HG02943 (cell line): ENCODE data around the gene PDE4DIP.
"Not testable (repeated sequence)": the region's sequence is repeated elsewhere in the genome, so short reads cannot be mapped to it uniquely, and the experiment has no call there.

Experiments used
- ATAC-seq: cut with Tn5 transposase; IDR thresholded peaks from one replicate; pipeline ENCODE4 v1.9.1; 2021; ENCODE audit warnings: mild to moderate bottlenecking, low read depth, moderate library complexity; ENCODE audit not compliant: unreplicated experiment

Gene PDE4DIP

DNA sequence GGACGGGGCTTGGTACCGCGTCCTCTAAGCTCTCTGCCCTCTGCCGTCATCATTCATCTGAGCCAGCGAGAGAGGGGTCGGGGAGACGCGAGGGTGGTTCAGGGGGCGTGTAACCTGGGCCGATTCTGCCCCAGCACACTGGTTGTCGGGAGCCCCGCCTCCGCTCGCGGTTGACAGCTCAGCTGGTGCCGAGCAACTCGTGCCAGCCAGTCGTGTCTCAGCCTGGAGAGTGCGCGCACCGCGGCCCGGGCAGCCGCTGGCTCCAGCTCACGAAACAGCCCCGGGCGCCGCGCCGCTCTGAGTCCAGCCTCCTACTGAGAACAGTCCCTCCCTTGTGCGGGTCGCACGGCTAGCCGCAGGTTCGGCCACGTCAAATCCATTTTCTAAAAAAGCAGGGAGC lies at the start of gene PDE4DIP:
Gene PDE4DIP, plus strand, starts transcription at position 209 of the 400 bp plus-strand sequence. CDS start 347 bp downstream, outside the sequence.
- ATAC-seq: not testable (repeated sequence)

GRCh38 chr1:148808268-148808928 lies 35.8 kb upstream of the PDE4DIP start:
- ATAC-seq: not testable (repeated sequence)

- ATAC-seq: not testable (repeated sequence)
These were observed 35.3 kb upstream of the PDE4DIP start for GRCh38 chr1:148808929-148809283.

DNA sequence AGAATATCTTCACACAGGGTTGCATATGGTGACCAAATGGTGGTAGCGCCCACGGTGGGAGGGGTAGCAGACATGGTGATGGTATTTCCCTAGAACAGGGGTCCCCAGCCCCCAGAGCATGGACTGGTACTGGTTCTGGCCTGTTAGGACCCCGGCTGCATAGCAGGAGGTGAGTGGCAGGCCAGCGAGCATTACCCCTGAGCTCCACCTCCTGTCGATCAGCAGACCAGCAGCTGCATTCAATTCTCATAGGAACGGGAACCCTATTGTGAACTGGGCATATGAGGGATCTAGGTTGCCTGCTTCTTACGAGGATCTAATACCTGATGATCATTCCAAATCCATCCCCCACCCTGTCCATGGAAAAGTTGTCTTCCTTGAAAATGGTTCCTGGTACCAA lies 22.0 kb upstream of the PDE4DIP start:
- ATAC-seq: not testable (repeated sequence)

DNA sequence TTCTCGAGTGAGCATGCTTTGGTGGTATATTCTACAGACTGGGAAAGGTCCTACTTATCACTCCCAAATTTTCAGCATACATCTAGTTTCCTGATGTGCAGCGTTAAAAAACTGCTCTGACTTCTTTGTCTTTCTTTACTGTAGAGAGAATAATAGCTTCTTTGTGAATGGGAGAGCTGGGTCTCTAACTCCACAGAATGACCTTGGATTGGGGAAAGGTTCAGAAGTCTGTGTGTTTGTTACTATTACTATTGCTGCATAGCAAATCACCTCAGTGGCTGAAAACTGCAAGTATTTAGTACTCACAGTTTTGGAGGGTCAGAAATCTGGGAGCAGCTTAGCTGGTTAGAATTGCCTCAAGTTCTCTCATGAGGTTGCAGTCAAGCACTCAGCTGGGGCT lies 20.4 kb upstream of the PDE4DIP start:
- ATAC-seq: not testable (repeated sequence)

GRCh38 chr1:148825029-148825428 lies 19.2 kb upstream of the PDE4DIP start:
- ATAC-seq: not testable (repeated sequence)

GRCh38 chr1:148828531-148828930 lies 15.7 kb upstream of the PDE4DIP start:
- ATAC-seq: not testable (repeated sequence)

- not testable (repeated sequence) for ATAC-seq
These were observed 15.3 kb upstream of the PDE4DIP start for GRCh38 chr1:148828962-148829361.

DNA sequence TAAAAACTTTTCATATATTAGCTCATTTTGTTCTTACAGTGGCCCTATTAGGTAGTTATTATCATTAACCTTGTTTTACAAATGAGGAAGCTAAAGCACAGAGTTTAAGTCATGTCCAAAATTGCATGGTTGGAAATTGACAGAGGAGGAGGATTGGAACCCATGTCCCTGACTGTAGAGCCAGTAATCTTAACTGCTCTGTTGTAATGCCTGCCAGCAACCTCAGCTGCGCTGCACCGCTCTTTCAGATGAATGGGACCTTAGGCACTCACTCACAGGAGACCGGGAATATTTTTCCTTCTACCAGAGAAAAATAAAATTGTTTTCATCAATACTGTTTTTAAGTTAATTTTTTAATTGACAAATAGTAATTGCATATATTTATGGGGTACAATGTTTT lies 14.9 kb upstream of the PDE4DIP start:
- not testable (repeated sequence) for ATAC-seq

GRCh38 chr1:148841262-148841661 lies 3.0 kb upstream of the PDE4DIP start:
- not testable (repeated sequence) for ATAC-seq

- ATAC-seq: not testable (repeated sequence)
These were observed 423 bp downstream of the PDE4DIP start for GRCh38 chr1:148844651-148845050.

DNA sequence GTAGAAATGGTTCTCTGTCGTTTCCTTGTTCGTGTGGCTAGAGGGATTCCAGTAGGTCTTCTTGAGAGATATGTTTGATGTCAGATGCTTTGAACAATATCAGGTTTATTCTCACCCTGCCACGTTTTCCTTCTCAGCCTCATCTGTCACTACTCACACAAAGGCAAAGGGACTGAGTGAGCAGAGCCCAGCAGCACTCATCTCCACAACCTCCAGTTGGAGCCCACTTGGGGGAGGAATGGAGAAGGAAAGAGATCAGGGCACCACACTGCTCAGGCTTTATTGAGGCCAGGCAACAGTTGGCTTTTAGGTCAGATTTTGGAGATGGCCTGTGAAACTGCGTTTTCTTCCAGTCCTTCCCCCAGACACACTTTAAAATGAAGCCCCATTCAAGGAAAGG lies 840 bp downstream of the PDE4DIP start:
- not testable (repeated sequence) for ATAC-seq

- not testable (repeated sequence) for ATAC-seq
These were observed 6.1 kb downstream of the PDE4DIP start for GRCh38 chr1:148850347-148850746.

DNA sequence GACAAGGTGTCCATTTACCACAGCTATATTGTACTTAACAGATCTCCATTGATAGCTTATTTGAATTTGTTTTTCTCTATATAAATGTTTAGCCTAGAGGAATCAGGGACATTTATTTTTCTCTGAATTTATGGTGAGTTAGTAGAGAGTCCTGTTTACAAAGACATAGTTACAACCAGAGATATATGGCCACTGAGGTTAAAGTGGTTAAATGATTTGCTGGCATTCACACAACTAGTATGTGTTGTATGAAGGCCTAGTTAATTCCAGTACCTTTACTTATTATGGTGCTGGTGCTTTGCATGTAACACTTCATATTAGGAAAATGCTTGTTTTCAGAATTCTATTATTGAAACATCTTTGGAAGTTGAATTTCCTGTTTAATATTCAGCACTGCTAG lies 6.6 kb downstream of the PDE4DIP start:
- ATAC-seq: not testable (repeated sequence)

DNA sequence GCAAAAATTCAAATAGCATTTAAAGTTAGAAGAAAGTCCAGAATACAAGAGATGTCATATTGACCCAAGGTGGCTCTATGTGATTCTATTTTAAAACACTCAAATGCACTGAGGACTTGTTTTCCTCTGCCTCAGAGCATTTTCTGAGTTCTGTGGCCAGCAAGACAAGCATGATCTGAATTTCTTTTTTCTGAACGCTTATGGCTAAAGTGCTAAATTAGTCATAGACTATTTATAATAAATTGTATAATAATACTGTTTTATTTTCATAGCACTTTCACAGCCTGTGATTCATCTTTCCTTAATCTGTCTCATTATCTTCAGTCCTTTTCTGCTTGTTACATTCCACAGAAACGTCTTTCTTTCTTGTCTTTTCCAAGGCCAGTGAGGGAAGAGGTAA lies 7.5 kb downstream of the PDE4DIP start:
- ATAC-seq: not testable (repeated sequence)

DNA sequence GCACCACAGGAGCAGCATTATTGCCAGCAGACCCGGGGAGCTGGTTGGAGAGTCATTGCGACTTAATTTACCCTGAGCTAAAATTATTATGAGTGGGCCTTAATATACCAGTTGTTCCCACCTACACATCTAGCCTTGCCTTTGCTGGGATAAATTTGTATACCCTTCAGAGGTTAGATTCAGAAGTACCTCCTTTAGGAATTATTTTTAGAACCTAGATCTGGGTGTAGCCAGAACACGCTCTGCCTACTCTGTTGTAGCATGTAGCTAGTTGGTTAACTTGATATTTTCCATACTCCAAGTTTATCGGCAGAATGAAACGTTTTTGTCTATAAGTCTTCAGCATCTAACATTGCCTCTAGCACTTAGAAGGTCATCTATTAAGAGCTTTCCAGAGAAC lies 9.1 kb downstream of the PDE4DIP start:
- ATAC-seq: not testable (repeated sequence)

- ATAC-seq: not testable (repeated sequence)
These were observed 9.8 kb downstream of the PDE4DIP start for GRCh38 chr1:148854063-148854462.

DNA sequence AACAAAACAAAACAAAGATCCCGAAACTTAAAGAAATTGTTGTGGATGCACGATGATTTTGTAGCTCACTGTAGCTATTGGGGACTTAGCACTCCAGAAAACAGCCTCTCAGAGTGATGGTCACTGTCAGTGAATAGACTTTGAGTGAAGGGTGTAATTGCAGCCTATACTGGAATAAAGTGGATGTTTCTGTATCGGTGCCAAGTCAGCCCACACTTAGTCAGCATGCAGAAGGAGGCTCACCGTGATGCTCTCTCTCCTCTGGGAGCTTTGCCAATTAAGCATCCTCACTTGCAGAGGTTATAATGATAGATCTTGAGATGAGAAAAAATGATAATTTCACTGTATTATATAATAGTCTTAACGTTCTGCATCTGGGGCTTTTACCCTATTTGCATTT lies 11.1 kb downstream of the PDE4DIP start:
- not testable (repeated sequence) for ATAC-seq

DNA sequence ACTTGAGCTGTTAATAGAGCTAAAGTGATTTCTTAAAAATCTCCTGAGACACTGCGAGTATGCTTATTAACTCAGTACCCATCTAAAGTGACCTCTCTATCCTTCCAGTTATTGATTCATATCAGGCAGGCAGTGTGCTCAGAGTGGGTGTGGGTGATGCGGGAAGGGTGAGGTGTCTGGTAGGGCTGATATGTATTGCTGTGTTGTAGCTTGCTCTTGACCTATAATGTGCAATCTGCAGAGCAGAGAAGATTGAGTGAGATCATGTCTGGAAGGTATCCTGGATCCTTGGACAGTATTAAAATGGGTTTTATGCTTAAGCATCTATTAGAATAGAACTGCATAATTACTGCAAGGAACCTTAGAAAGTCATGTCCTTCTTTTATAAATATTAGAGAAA lies 15.8 kb downstream of the PDE4DIP start:
- not testable (repeated sequence) for ATAC-seq

DNA sequence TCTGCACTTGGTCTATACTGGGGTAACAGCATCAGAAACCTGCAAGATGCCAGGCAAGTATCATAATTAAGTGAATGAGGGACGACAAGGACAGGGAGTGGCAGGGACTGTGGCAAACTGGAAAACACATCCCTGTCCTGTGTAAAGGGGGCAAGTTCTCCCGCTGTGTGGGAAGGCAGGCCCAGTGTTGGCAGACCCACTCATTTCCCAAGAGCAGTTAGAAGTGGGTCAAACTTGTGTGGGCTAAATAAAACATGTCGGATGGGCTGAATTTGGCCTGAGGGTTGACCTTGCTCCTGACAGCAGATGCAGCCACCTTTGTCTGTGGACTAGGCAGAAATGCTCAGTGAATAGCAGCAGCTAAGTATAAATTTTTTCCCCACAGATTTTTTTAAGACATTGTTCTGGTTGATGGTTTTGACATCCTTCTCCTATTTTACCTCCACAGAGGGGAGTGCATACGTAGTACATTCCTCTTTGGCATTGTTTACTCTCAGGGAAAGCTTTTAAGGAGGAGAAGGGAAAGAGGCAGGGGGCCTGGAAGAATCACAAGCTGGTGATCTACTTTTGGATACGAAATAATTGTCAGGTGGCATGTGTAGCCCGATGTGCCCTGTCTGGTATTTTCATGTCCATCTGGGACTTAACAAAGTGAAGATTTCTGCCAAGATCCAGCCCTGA lies 16.5 kb downstream of the PDE4DIP start:
- ATAC-seq: not testable (repeated sequence)

DNA sequence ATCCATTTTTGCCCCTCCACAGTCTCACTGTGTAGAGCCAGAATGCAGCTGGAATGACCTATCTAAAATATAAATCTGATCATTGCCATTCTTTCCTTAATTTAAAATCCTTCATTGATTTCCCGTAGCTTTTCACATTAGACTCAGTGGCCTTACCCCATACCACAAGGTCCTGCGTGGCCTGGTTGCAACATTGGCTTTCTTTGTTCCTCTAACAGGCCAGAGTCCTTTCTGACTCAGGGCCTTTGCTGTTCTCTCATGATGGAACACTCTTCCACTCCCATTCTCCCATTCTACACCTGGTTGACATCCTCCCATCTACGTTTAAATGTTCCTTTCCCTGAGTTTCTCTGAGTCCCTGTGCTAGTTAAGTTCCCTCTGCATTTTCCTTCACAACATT lies 18.4 kb downstream of the PDE4DIP start:
- not testable (repeated sequence) for ATAC-seq
